ENCODE measurements around the gene CALN1.

GRCh38 chr7:72062666-72063065 is 349.5 kb downstream of the CALN1 start:
- TF ChIP-seq PHTF2 (CRISPR knock-in tag; IDR thresholded peaks at IDR 0.05) (no peak), TAF1 (IDR thresholded peaks at IDR 0.05; ENCODE audit: control insufficient read depth, extremely low read depth, insufficient read depth, low read length, severe bottlenecking) (no peak), MAFK (IDR thresholded peaks at IDR 0.05; ENCODE audit: low read length) (no peak), POLR2AphosphoS5 (IDR thresholded peaks at IDR 0.05; ENCODE audit: control insufficient read depth, insufficient read depth, low read depth, low read length) (no peak)
- TF ChIP-seq, protein P1, sequence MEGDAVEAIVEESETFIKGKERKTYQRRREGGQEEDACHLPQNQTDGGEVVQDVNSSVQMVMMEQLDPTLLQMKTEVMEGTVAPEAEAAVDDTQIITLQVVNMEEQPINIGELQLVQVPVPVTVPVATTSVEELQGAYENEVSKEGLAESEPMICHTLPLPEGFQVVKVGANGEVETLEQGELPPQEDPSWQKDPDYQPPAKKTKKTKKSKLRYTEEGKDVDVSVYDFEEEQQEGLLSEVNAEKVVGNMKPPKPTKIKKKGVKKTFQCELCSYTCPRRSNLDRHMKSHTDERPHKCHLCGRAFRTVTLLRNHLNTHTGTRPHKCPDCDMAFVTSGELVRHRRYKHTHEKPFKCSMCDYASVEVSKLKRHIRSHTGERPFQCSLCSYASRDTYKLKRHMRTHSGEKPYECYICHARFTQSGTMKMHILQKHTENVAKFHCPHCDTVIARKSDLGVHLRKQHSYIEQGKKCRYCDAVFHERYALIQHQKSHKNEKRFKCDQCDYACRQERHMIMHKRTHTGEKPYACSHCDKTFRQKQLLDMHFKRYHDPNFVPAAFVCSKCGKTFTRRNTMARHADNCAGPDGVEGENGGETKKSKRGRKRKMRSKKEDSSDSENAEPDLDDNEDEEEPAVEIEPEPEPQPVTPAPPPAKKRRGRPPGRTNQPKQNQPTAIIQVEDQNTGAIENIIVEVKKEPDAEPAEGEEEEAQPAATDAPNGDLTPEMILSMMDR (IDR thresholded peaks at IDR 0.05 in 2 of 3, conservative IDR thresholded peaks at IDR 0.05 in 1 of 3; ENCODE audit: insufficient read depth in 2 of 3, low read depth in 1 of 3, low read length in 3 of 3), result no peak
- TF ChIP-seq, protein P2, sequence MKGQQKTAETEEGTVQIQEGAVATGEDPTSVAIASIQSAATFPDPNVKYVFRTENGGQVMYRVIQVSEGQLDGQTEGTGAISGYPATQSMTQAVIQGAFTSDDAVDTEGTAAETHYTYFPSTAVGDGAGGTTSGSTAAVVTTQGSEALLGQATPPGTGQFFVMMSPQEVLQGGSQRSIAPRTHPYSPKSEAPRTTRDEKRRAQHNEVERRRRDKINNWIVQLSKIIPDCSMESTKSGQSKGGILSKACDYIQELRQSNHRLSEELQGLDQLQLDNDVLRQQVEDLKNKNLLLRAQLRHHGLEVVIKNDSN (CRISPR knock-in tag; IDR thresholded peaks at IDR 0.05), result no peak
